GM19452 (cell line): Measurements from ENCODE around the gene APP.
"Not testable (repeated sequence)": the region's sequence is repeated elsewhere in the genome, so short reads cannot be mapped to it uniquely, and the experiment has no call there.

Experiments
- ATAC-seq: cut with Tn5 transposase; IDR thresholded peaks from one replicate; pipeline ENCODE4 v1.9.1; 2021; ENCODE audit not compliant: unreplicated experiment

APP gene

DNA sequence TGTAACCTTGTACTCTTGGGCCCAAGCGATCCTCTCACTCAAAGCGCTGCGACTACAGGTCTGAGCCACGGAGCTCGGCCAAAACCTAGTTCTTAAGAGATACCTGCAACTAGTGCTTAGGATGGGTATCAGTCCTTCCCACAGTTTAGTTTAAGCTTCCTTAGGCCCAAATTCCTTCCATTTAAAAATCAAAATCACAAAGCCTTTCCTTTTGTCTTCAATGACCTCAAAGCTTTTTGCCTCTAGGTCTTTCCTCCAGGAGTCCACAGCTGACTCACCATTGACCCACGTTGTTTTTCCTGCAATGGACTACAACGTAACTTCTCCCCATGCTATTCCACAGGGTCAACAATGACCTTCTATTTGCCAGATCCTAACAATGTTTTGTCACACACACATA, 64.0 kb downstream of the APP start:
- no peak for ATAC-seq

- no peak for ATAC-seq
Observed at GRCh38 chr21:26105819-26106218, 64.8 kb downstream of the APP start.

DNA sequence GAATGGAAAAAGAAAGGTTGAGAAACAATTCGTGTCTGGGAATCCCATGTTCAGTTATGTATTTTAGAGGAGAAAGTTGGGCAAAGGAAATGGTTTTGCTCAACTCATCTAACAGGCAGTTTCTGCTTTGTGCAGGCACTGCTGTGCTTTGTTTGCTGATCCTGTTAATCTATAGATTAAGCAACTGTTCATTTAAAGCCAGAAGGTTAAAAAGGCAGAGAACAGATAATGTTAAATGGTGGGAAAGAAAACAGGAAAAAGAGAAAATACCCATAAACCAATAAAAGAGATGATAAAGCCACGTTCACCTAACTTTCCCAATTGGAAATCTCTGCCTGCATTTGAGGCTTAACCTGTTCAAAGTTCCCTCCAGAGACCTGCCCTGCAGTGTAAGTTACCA, 70.0 kb downstream of the APP start:
- no peak for ATAC-seq

GRCh38 chr21:26099610-26100219, 70.9 kb downstream of the APP start:
- ATAC-seq = no peak

DNA sequence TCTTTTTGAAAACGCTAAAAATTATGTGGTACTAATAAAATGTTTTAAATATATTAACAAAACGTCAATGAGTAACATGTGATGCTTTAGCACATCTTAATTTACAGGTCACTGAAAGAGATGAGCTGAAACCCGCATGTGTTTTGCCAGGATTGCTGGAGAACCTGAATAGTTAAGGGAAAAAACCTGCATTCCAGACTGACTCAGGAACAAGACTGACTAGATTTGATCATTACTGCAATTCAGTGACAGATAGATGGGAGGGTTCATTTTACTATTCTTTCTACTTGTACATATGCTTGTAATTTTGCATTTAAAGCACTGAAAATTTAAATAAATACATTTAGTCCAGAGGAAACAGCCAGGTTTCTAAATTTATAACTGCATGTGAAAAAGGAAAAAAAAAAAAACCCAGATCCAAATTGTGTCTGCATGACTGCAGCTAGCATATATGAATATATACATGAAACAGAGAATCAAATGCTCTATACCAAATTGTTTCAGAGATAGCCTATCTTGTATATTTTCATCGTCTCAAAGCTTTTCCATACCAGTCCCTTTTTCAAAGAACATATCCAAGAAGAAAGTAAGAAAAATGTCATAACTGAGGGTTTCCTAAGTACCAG, 71.7 kb downstream of the APP start:
- ATAC-seq = no peak

DNA sequence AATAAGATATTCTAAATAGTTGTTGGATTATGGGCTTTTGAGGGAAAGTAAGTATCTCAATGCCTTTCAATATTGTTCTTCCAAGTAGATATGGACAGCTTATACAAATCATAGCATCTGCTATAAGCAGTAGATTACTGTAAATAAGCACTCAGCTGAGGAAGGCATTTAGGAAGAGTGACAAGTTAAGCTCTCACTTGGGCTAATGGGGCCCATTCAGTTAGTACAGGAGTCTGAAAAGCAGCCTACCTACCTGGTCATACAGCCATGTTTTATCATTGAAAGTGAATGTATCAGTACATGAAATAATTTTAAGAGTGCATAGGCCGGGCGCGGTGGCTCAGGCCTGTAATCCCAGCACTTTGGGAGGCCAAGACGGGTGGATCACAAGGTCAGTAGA, 73.1 kb downstream of the APP start:
- no peak for ATAC-seq

- ATAC-seq = no peak
Observed at GRCh38 chr21:26096494-26097371, 73.8 kb downstream of the APP start.

DNA sequence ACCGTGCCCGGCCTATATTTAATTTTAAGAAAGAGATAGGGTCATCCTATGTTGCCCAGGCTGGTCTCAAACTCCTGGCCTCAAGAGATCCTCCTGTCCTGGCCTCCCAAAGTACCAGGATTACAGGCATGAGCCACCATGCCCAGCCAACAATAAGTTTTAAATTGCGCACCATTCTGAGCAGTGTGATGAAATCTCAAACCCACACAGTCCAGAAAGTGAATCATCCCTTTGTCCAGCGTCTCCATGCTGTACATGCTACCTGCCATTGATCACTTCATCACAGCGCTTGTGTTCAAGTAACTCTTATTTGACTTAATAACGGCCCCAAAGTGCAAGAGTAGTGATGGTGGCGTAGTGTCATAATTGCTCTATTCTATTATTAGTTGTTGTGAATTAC, 75.4 kb downstream of the APP start:
- ATAC-seq = no peak

- no peak for ATAC-seq
Observed at GRCh38 chr21:26093122-26093521, 77.4 kb downstream of the APP start.

DNA sequence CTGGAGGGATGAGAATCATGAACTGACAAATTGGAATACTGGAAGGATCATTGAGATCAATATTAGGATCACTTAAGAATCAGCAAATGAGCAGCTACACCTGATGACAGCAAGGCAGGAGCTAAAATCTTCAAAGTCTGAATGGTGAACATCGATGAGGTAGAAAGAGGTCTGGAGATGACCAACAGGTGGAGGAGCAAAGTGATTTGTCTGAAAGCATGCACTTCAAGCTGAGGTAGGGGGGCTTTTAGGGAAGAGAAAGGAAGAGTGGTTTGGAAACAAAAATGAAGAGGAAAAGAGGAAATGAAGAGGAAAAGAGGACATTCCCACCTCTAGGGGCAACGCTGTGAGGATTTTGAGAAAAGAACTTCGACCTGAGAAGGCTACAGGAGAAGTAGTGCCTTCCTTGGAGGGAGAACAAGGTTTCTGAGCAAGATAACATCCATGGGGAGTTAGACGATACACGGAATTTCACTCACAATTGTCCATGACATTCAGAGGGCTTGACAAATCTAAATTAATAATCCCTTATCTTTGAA, 79.0 kb downstream of the APP start:
- no peak for ATAC-seq

DNA sequence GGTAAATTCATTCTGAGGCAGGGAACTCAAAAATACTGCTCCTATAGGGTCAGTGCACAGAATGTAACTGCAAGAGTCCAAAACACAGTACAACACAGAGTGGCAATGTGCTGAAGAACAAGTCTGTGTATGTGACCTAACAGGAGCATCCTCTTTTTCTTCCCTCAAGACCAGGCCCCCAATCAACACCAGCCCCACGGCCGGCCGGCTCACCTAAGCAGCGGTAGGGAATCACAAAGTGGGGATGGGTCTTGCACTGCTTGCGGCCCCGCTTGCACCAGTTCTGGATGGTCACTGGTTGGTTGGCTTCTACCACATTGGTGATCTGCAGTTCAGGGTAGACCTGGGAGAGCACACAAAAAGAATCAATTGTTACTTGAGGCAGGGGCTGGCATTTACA, 80.8 kb downstream of the APP start:
- no peak for ATAC-seq

DNA sequence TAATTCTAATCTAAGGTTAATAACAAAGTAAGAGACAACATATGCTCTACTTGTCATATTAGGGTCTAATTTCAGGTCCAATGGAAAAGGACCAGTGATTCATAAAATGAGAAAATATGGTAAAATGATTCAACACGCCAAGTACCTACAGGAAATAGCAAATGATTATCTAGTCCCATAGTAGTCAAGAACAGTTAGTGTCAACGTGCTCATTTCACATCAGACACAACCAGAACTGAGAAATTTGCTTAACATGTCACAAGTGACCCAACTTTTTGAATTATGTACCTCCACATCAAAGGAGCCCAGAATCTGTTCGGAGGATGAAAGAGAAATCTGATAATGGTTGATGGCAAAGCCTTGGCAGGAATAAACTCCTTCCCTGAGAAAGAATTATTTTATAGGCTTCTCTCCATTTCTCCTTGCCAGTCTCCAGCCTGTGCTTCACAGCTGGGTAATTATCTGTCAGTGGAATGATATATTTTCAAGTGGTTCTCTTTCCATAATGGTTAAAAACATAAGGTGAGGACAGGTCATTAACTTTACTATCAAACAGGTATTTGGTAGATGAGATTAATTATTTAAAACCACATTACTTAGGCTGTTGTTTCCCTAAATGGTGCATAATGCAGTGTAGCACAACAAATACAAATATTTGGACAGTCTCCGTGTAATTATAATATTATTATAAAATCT, 83.2 kb downstream of the APP start:
- no peak for ATAC-seq

DNA sequence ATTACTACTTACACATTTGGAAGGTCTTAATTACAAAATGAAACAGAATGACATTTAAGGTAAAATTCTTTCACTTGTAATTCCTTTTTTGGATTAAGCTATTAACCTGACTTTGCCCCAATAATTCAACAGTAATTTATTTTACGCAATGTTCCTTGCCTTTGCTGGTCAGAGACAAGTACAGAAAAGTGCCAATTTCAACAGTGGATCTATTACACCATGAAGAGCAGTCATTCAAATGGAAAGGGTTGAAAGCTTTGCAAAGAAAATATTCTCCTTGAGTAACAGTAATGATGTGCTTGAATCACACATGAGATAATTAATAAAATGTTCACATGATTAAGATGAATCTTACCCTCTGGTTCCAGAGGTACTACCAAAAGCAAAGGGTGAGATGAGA, 84.7 kb downstream of the APP start:
- ATAC-seq = no peak

GRCh38 chr21:26085127-26085526, 85.4 kb downstream of the APP start:
- ATAC-seq = no peak

DNA sequence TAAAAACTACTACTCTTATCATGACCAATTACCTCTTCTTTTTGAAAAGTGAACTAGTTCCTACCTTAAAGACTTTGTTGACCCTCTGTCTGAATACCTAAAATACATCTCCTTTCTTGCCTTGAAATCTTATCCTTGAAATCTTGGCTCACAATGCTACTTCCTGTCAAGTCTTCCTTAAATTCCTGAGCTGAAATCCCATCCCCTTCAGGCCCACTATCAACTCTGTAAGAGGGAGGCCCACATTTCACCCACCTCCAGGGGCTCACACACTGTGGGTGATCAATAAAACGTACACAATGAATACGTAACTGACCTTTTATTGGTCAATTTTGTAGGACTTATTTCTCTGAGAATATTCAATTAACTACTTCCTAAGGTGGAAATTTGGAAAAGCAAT, 88.0 kb downstream of the APP start:
- ATAC-seq = no peak

- not testable (repeated sequence) for ATAC-seq
Observed at GRCh38 chr21:26081175-26081760, 89.3 kb downstream of the APP start.

DNA sequence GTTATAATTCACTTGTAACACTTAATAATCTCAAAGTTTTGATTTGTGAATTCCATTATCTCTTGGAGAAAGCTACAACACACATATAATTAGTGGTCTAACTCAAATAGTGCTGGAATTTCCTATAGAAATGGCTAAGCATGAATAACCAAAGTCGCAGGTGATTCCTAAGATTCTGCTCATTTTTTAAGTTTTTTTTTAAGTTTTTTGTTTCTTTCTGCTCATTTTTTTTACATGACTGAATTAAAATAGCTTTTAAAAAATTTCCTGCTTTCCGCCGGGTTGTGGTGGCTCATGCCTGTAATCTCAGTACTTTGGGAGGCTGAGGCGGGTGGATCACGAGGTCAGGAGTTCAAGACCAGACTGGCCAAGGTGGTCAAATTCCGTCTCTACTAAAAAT, 90.4 kb downstream of the APP start:
- no peak for ATAC-seq

DNA sequence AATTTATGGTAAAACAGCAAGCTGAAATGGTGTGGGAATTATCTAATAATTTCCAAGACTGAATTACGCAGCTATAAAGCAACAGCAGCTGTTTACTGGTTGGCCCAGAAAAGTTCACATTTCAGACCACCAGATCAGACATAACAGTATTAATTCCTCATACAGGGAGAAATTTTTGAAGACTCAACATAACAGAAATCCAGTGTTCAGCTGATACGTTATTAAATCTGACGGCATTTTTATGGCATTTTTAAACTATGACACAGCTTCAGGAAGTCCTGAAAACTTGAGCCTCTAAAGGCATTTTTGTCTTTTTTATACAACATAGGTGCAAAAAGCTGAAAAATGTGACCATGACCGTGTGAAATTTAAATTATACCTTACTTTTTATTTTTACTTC, 91.2 kb downstream of the APP start:
- no peak for ATAC-seq

GRCh38 chr21:26077521-26077920, 93.0 kb downstream of the APP start:
- ATAC-seq = no peak

GRCh38 chr21:26072666-26073615, 97.6 kb downstream of the APP start:
- no peak for ATAC-seq
